Skeletal muscle tissue (tissue), 4 donors: ENCODE data around the gene DIP2A. TPM values are rescaled to one million over a fixed set of nuclear protein-coding genes. Genes with fewer than 3 reads are reported as not detected.

ENCODE experiments used
- H3K27ac ChIP-seq: one replicate; pipeline ENCODE4 v1.7.0; 2013; ENCODE audit warnings: mild to moderate bottlenecking, low read depth, low read length, inconsistent platforms
- H3K27me3 ChIP-seq, 3 donors: one replicate each; pipeline ENCODE4 v1.7.0; 2013; ENCODE audit warnings: low read length in 3 of 3; ENCODE audit not compliant: control insufficient read depth in 3 of 3, insufficient read depth in 3 of 3
- H3K36me3 ChIP-seq, 3 donors: one replicate each; pipeline ENCODE4 v1.7.0; 2013; ENCODE audit warnings: low read length in 3 of 3; ENCODE audit not compliant: control insufficient read depth in 3 of 3, insufficient read depth in 3 of 3
- H3K4me1 ChIP-seq, 3 donors: one replicate each; pipeline ENCODE4 v1.7.0; 2013; ENCODE audit warnings: low read length in 3 of 3, mild to moderate bottlenecking in 3 of 3; ENCODE audit not compliant: control insufficient read depth in 3 of 3, insufficient read depth in 3 of 3
- H3K4me3 ChIP-seq, 3 donors: one replicate each; pipeline ENCODE4 v1.7.0; 2013; ENCODE audit warnings: low read length in 3 of 3
- H3K9ac ChIP-seq, 3 donors: one replicate each; pipeline ENCODE4 v1.7.0; 2013; ENCODE audit warnings: low read length in 3 of 3, mild to moderate bottlenecking in 3 of 3, moderate library complexity in 2 of 3, low read depth in 1 of 3
- H3K9me3 ChIP-seq, 3 donors: one replicate each; pipeline ENCODE4 v1.7.0; 2013; ENCODE audit warnings: low read length in 3 of 3; ENCODE audit not compliant: control insufficient read depth in 3 of 3
- total RNA-seq: library from RNA; depleted of rRNA; stranded (reverse); fragments of >200 nt; gene quantifications from one replicate; pipeline ENCODE4 v1.2.3, GENCODE V29; 2014
- donor health status: Osteomylitis.

The DIP2A gene
- total RNA-seq, 1 donor from 2014 or later: 23.5 TPM

GRCh38 chr21:46416551-46416950 is 42.1 kb upstream of the DIP2A start:
- no peaks in the 10 kb centered on the region for H3K27me3 ChIP-seq
- no peaks in the 10 kb centered on the region for H3K4me1 ChIP-seq
- no peak overlapping the region for H3K27ac ChIP-seq
- peaks cover 74 to 82% (median 77%) of the 10 kb centered on the region in 3 donors for H3K36me3 ChIP-seq
- H3K9me3 ChIP-seq: no peaks in the 10 kb centered on the region
- H3K9ac ChIP-seq: no peak overlapping the region
- H3K4me3 ChIP-seq: no peak overlapping the region

- peaks cover 75 to 82% (median 75%) of the 10 kb centered on the region in 3 donors for H3K36me3 ChIP-seq
- no peaks in the 10 kb centered on the region for H3K4me1 ChIP-seq
- H3K9ac ChIP-seq: no peak overlapping the region
- no peaks in the 10 kb centered on the region for H3K9me3 ChIP-seq
- no peak overlapping the region for H3K27ac ChIP-seq
- no peak overlapping the region for H3K4me3 ChIP-seq
- H3K27me3 ChIP-seq: no peaks in the 10 kb centered on the region
Measured at GRCh38 chr21:46418265-46418946, 40.3 kb upstream of the DIP2A start.

- H3K36me3 ChIP-seq: peaks cover 72 to 82% (median 77%) of the 10 kb centered on the region in 3 donors
- no peak overlapping the region for H3K27ac ChIP-seq
- H3K9ac ChIP-seq: no peak overlapping the region
Measured at GRCh38 chr21:46420241-46421190, 38.2 kb upstream of the DIP2A start.

GRCh38 chr21:46421191-46421750 is 37.4 kb upstream of the DIP2A start:
- no peak overlapping the region for H3K9ac ChIP-seq
- no peak overlapping the region for H3K4me3 ChIP-seq
- H3K4me1 ChIP-seq: no peaks in the 10 kb centered on the region
- no peaks in the 10 kb centered on the region for H3K27me3 ChIP-seq
- peaks cover 68 to 81% (median 76%) of the 10 kb centered on the region in 3 donors for H3K36me3 ChIP-seq
- no peaks in the 10 kb centered on the region for H3K9me3 ChIP-seq
- H3K27ac ChIP-seq: no peak overlapping the region

More at GRCh38 chr21:46420241-46421190, 38.2 kb upstream of the DIP2A start:
- no peaks in the 10 kb centered on the region for H3K4me1 ChIP-seq
- no peaks in the 10 kb centered on the region for H3K27me3 ChIP-seq
- H3K9me3 ChIP-seq: no peaks in the 10 kb centered on the region
- H3K4me3 ChIP-seq: no peak overlapping the region

GRCh38 chr21:46421756-46422555 is 36.7 kb upstream of the DIP2A start:
- H3K36me3 ChIP-seq: peaks cover 64 to 81% (median 76%) of the 10 kb centered on the region in 3 donors

GRCh38 chr21:46422636-46423241 is 36.0 kb upstream of the DIP2A start:
- H3K9me3 ChIP-seq: no peaks in the 10 kb centered on the region
- H3K9ac ChIP-seq: no peak overlapping the region
- no peak overlapping the region for H3K4me3 ChIP-seq
- H3K27ac ChIP-seq: no peak overlapping the region
- no peaks in the 10 kb centered on the region for H3K4me1 ChIP-seq
- H3K36me3 ChIP-seq: peaks cover 69 to 86% (median 79%) of the 10 kb centered on the region in 3 donors
- no peaks in the 10 kb centered on the region for H3K27me3 ChIP-seq

More at GRCh38 chr21:46421756-46422555, 36.7 kb upstream of the DIP2A start:
- no peaks in the 10 kb centered on the region for H3K9me3 ChIP-seq
- no peak overlapping the region for H3K27ac ChIP-seq
- H3K9ac ChIP-seq: no peak overlapping the region
- H3K4me3 ChIP-seq: no peak overlapping the region
- no peaks in the 10 kb centered on the region for H3K4me1 ChIP-seq
- no peaks in the 10 kb centered on the region for H3K27me3 ChIP-seq

GRCh38 chr21:46423546-46424038 is 35.1 kb upstream of the DIP2A start:
- Histone ChIP-seq H3K9ac (no peak overlapping the region), H3K27me3 (no peaks in the 10 kb centered on the region), H3K4me1 (no peaks in the 10 kb centered on the region), H3K27ac (no peak overlapping the region), H3K9me3 (no peaks in the 10 kb centered on the region), H3K4me3 (no peak overlapping the region), H3K36me3 (peaks cover 70 to 87% (median 82%) of the 10 kb centered on the region in 3 donors)

- no peak overlapping the region for H3K4me3 ChIP-seq
- no peak overlapping the region for H3K27ac ChIP-seq
- H3K9me3 ChIP-seq: no peaks in the 10 kb centered on the region
- peaks cover 69 to 88% (median 83%) of the 10 kb centered on the region in 3 donors for H3K36me3 ChIP-seq
- H3K9ac ChIP-seq: no peak overlapping the region
- no peaks in the 10 kb centered on the region for H3K4me1 ChIP-seq
- no peaks in the 10 kb centered on the region for H3K27me3 ChIP-seq
Measured at GRCh38 chr21:46424039-46424591, 34.6 kb upstream of the DIP2A start.

- no peak overlapping the region for H3K4me3 ChIP-seq
- no peak overlapping the region for H3K27ac ChIP-seq
- peaks cover 68 to 86% (median 82%) of the 10 kb centered on the region in 3 donors for H3K36me3 ChIP-seq
Measured at GRCh38 chr21:46424621-46425020, 34.1 kb upstream of the DIP2A start.

More at GRCh38 chr21:46424621-46425020, 34.1 kb upstream of the DIP2A start:
- Histone ChIP-seq H3K4me1 (no peaks in the 10 kb centered on the region), H3K9ac (no peak overlapping the region), H3K27me3 (no peaks in the 10 kb centered on the region), H3K9me3 (no peaks in the 10 kb centered on the region)
